GM12892 (cell line): ENCODE results near the gene ZNF23.

Source experiments
- POLR2A ChIP-seq: IDR thresholded peaks from 2 replicates; pipeline ENCODE4 v1.6.1; 2011; ENCODE audit warnings: low read depth, low read length, control low read depth
- POLR2AphosphoS5 ChIP-seq: IDR thresholded peaks from 2 replicates; pipeline ENCODE4 v1.6.1; 2011; ENCODE audit warnings: low read depth, low read length, control low read depth
- TAF1 ChIP-seq: IDR thresholded peaks from 2 replicates; pipeline ENCODE4 v1.6.1; 2011; ENCODE audit warnings: low read depth, mild to moderate bottlenecking, control low read depth, low read length, borderline replicate concordance

DNA sequence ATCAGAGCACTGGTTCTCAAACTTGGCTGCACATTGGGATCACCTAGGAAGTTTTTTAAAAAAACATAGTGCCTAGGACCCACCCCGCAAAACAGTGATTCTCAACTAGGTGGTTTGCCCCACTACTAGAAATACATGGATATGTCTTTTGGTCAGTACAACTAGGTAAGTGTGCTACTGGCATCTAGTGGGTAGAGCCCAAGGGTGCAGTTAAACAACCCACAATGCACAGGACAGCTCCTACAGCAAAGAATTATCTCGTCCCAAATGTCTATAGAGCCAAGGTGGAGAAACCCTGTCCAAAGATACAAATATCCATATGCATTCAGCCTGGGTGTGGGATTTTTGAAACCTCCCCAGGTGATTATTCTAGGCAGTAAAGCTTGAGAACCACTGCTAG, 38.9 kb upstream of the ZNF23 start:
- TF ChIP-seq POLR2AphosphoS5 (no peak), POLR2A (no peak), TAF1 (no peak)
